GM18870 (cell line): ENCODE measurements around the gene ZBTB46.
"Not testable (repeated sequence)": the region's sequence is repeated elsewhere in the genome, so short reads cannot be mapped to it uniquely, and the experiment has no call there.

ENCODE experiments used
- ATAC-seq: cut with Tn5 transposase; IDR thresholded peaks from one replicate; pipeline ENCODE4 v1.9.1; 2021; ENCODE audit warnings: moderate library complexity; ENCODE audit not compliant: unreplicated experiment

The ZBTB46 gene

DNA sequence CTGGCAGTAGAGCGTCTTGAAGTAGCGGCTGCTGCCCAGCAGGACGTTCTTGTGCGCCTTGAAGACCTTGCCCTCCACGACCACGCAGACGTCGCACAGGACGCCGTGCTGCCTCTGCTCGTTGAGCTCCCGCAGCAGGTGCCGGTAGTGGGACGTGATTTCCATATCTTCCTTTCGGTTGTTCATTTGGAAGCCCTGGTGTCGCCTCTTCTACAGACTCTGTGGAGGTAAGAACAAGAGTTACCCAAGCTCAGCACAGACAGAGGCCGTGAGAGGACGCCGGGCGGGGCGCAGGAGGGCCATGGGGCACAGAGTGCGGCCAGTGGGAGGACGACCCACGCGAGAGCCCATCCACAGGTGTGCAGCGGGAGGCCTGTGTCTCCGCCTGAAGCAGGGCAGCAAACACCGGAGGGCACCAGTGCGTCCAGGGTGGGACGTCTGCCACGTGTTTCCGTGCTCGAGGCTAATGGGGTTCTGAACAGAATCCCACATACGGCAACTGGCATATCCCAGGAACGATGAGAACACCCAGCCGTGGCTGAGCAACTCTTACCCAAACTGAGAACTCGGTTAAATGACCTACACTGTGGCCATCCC, 40.4 kb downstream of the ZBTB46 start:
- ATAC-seq: no peak

DNA sequence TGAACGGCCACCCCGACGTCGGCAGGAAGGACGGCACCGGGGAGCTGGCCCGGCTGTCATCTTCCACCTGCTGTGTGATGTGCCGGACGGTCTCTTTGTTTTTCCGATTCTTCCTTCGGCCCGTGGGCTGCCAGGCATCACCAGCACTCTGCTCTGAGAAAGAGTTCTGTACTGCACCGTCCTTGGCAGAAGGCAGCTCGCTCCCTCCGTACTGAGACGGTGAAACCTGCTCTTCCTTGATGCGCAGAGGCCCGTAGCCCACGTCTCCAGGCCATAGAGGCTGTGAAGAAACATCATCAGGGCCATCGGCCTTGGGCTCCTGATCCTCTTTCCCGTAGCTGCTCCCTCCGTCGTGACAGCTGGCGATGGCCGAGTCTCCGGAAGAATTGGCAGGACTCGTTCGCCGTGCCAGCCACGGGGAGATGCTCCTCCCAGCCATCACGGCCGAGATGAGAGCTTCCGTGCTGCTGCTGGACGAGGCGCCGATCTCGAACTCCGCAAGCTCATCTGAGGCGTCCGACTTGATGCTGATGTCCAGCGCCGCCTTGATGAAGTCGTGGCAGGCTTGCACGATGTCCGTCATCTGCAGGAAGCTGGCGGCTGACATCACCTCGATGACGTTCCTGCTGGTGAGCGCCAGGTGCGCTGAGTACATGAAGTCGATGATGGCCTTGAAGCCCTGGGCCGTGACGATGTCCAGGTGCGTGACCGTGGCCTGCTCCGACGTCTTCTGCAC, 41.1 kb downstream of the ZBTB46 start:
- ATAC-seq: no peak

DNA sequence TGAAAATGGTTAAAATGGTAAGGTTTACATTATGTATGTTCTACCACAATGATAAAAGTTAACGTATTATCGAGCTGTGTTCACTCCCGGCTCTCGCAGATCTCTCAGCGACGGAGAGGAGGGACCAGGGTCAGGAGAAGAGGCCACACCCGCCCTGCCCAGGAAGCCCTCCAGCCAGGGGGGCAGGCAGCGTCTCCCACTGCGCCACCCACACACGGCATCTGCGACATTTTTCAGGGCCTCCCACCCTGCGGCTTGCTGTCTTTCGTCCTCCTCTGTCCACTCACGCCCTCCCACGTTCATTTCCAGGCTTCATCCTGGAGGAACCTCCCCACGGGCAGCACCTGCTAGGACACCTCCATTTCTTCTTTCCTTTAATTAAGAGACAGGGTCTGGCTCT, 43.3 kb downstream of the ZBTB46 start:
- no peak for ATAC-seq

DNA sequence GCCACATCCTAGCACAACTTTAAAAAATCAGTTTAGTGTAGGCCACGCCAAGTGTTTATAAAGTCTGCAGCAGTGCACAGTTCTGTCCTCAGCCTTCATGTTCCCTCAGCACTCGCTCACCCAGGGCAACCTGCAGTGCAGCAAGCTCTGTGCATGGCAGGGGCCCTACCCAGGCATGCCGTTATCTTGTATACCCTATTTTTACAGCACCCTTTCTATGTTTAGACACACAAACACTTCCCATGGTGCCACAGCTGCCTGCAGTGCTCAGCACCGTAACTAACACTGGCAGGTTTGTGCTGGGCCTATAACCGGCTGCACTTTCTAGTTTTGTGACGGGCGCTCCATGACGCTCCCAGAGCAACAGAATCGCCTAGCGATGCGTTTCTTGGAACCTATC, 43.8 kb downstream of the ZBTB46 start:
- ATAC-seq: no peak

DNA sequence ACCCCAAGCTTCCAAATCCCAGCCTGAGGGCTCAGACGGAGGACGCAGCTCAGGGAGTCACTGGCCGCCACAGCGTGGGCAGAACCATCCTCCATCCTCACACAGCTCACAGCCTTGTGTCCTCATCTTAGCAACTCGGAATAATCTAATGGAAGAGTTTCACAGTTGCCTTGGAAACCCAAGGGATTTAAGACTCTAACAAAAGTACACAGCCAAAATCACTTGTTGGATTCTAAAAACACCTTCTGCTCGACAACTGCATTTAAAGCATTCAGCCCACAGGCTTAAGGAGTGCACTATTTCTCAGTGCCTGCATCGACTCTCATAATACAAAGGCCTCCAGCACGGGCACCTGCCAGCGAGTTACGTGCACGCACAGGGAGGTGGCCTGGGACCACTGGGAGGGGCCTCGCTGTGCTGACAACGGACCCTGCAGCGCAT, 45.4 kb downstream of the ZBTB46 start:
- ATAC-seq: no peak

DNA sequence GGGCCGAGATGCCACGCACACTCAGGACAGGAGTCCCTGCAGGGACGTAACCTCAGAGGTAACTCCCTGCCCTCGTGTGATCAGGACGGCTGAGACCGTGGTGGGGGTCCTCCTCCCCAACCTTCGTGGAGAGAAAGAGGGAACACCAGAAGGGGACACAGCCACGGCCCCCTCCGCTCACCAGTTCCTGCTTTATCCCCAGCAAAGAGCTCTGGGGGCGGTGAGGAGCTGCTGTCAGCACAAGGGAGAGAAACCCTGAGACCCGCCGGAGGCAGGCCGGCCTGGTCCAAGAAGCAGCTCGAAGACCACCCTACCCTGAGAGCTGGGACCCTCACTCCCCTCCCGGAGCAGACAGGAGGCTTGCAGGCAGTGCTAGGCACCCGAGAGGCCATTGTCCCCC, 47.1 kb downstream of the ZBTB46 start:
- ATAC-seq: no peak

DNA sequence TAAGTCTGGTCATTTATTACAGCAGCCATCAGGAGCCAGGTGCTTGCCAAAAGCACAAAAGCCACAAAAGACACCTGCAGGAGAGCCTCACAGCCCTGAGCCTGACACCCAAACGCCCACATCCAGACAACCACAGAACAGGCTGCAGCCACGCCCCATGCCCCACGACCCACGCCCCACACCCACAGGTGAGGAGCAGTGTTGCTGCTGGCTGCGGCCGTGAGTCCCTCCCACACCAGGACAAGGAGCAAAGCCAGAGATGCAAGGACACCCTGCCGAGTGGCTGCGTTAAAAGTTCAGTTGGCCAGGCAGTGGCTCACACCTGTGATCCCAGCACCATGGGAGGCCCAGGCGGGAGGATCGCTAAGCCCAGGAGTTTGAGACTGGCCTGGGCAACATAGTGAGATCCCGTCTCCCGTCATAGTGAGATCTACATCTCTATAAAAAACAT, 48.5 kb downstream of the ZBTB46 start:
- no peak for ATAC-seq

DNA sequence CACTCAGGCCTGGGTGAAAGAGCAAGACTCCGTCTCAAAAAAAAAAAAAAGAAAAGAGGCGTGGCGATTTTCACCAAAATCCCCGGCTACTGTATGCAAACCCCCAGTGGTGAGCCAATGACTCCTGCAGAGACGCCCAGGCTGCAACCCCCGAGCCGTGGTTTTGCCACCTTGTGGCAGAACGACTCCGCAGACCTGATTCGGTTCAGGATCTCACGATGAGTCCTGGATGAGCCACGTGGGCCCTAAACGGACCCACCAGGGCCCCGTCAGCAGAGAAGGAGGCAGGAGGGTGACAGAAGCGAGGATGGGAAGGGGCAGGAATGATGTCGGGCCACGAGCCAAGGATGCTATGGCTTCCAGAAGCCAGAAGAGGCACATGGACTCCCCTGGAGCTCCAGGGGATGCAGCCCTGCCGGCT, 49.0 kb downstream of the ZBTB46 start:
- no peak for ATAC-seq

GRCh38 chr20:63781181-63781580, 49.9 kb downstream of the ZBTB46 start:
- no peak for ATAC-seq

DNA sequence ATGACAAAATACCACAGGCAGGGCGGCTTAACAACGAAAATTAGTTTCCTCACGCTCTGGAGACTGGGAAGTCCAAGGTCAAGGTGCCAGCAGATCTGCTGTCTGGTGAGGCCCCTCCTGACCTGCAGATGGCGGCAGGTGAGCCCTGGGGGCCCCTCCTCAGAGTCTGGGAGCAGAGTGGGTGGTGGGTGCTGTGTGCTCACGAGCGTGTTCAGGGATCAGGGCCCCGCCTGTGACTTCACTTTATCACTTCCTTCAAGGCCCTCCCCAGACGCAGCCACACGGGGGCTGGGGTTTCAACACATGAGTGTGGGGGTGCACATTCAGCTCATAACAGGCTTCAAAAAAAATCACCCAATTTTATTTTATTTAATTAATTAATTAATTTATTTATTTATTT, 52.2 kb downstream of the ZBTB46 start:
- no peak for ATAC-seq

DNA sequence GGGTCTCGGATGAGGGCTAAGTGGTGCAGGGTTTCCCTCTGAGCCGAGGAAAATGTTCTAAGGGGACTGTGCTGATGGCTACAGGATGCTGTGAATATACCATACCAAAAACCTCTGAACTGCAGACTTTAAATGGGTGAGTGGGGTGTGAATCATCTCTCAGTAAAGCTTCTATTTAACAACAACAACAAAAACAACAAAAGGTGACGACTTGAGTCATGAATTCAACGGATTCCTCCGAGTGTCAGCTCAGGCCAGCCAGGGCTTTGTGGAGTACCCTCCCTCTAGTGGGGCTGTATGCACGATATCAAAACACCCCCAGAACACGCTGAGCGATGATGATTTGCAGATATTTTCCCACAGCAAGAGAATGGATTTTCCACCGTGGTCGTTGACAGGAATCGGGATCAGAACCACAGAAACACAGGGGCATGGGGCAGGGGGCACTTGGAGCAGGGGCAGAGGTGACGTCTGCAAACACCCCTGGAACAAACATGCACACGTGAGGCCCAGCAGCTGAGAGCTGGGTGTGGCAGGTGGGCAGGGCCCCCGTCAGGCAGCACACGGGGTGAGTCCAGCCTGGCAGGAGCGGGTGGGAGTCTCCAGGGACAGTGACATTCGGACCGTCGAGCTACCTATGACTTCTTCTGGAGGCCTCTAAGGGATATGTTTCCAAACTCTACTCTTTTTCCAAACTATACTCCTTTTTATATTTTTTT, 52.9 kb downstream of the ZBTB46 start:
- no peak for ATAC-seq

GRCh38 chr20:63777614-63778013, 53.5 kb downstream of the ZBTB46 start:
- ATAC-seq: no peak

- ATAC-seq: not testable (repeated sequence)
Measured at GRCh38 chr20:63776875-63777274, 54.2 kb downstream of the ZBTB46 start.

DNA sequence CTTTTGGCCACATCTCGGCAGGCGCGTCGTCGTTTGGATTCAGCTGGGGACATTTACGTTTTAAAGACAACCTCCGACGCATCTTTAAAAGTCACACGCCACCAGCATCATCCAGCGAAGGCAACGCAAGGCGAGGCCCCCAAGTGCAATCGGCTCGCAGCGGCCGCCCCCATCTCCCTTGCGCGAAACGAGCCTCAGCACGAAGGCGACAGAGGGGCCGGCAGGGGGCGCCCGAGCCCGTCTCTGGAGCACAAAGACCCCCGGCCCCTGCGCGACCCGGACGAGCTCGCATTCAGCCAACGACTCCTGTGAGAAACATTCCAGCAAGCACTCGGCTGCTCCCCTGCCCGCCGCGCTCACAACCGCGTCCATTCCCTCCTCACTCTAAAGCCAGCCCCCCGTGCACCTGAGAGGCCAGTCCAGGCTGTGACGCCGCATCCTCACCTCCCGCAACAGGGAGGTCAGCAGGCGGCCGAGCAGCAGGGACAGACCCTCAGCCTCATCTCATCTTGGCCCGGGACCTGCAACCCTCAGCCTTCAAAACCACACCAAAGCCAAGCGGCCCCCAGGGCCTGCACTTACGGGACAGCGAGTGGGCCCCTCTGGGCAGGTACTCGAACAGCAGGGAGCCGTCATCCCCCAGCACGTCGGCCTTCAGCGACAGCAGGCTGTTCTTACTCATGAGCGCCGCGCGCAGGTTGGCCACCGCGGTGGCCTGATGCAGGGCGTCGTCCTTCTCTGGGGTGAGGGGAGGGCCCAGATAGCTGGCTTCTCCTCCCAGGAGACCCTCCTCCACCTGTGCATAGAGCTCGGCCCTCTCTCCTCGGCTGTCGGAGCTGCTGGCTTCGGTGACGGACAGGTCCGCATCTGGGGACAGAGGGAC, 55.7 kb downstream of the ZBTB46 start:
- ATAC-seq: no peak

DNA sequence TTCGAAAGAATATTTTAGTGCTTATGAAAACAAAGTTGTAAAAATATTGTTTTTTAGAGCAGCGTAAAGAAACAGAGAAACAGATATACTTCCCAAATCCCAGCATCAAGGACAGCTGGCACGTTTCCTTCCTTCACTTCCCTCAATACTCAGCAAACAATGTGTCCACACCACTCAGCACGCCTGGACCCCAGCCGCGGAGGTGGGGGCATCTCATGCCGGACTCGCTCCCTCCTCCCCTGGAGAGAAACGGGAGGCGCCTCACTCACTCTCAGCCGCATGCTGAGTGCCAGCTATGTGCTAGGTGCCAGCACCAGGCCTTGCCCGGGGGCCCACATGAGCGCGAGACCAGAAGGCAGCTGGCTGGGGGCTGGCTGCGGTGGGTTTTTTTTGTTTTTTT, 56.8 kb downstream of the ZBTB46 start:
- no peak for ATAC-seq

- ATAC-seq: no peak
Measured at GRCh38 chr20:63773571-63774241, 57.4 kb downstream of the ZBTB46 start.

DNA sequence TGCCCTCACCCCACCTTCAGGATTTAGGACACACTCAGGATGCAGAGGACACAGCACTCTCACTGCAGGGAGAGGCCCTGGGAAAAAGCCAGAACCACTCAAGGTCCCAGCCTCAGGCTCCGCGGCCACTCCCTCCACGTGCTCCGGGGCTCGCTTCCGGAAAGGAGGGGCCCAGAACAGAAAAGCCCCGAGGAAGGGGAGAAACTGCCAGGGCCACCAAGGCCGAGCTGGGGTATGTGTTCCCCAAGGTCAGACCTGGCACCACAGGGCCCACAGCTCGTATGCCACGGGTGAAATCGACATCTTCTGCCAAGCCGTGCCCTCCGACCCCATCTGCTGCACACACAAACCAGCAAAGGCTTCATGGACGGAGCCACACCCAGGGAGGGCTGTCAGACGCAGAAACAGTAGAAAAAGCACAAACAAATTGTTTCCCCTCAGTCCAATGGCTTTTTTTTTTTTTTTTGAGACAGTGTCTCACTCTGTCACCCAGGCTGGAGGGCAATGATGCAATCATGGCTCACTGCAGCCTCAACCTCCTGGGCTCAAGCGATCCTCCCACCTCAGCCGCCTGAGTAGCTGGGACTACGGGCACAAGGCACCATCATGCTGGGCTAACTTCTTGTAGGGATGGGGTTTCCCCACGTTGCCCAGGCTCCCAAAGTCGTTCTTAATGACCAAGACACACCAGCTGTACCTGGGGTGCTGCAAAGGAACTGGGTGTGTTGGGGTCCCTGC, 58.1 kb downstream of the ZBTB46 start:
- ATAC-seq: no peak

GRCh38 chr20:63771046-63771707, 59.9 kb downstream of the ZBTB46 start:
- ATAC-seq: no peak

GRCh38 chr20:63769891-63770474, 61.1 kb downstream of the ZBTB46 start:
- no peak for ATAC-seq
